HepG2 (cell line): ENCODE results near the gene SLC25A18.

ENCODE experiments used
- HOMEZ ChIP-seq: IDR thresholded peaks from 2 replicates; pipeline ENCODE4 v1.6.1; 2016; ENCODE audit warnings: low read depth
- SP1 ChIP-seq, 2 experiments: fragments of 450-650 bp in 1 of 2; sonication (generic) in 1 of 2; formaldehyde crosslinking in 1 of 2; IDR thresholded peaks; 2 replicates each; pipeline versions ENCODE4 v1.4.0 to v1.6.1; 2016 to 2020; ENCODE audit warnings: missing genetic modification reagents in 1 of 2
- TCF12 ChIP-seq, 2 experiments: fragments of 450-650 bp in 1 of 2; sonication (generic) in 1 of 2; formaldehyde crosslinking in 1 of 2; IDR thresholded peaks; 2 replicates each; pipeline versions ENCODE4 v1.6.1 to v1.8.0; 2017 to 2022; ENCODE audit warnings: antibody characterized with exemption in 1 of 2, mild to moderate bottlenecking in 1 of 2, missing genetic modification reagents in 1 of 2, moderate library complexity in 1 of 2
- ZBTB1 ChIP-seq: sonication (generic); formaldehyde crosslinking; IDR thresholded peaks from 2 replicates; pipeline ENCODE4 v1.4.0; 2020; ENCODE audit warnings: missing genetic modification reagents, borderline replicate concordance
- ZNF598 ChIP-seq: sonication (generic); formaldehyde crosslinking; IDR thresholded peaks from 2 replicates; pipeline ENCODE4 v1.5.1; 2020; ENCODE audit warnings: mild to moderate bottlenecking, missing genetic modification reagents, borderline replicate concordance
- ZNF607 ChIP-seq: sonication (generic); formaldehyde crosslinking; IDR thresholded peaks from 2 replicates; pipeline ENCODE4 v1.5.1; 2020; ENCODE audit warnings: missing genetic modification reagents, mild to moderate bottlenecking, borderline replicate concordance
- ZNF761 ChIP-seq: sonication (generic); formaldehyde crosslinking; conservative IDR thresholded peaks from 2 replicates; pipeline ENCODE4 v1.4.0; 2020; ENCODE audit warnings: mild to moderate bottlenecking, missing genetic modification reagents
- TF ChIP-seq, protein P1 (sequence below): sonication (generic); formaldehyde crosslinking; IDR thresholded peaks from 2 replicates; pipeline ENCODE4 v1.4.0; 2020; ENCODE audit warnings: missing genetic modification reagents
- TF ChIP-seq, protein P2 (sequence below): sonication (generic); formaldehyde crosslinking; IDR thresholded peaks from 2 replicates; pipeline ENCODE4 v1.4.0; 2020; ENCODE audit warnings: mild to moderate bottlenecking, missing genetic modification reagents
- TF ChIP-seq, protein P3 (sequence below): sonication (generic); formaldehyde crosslinking; IDR thresholded peaks from 2 replicates; pipeline ENCODE4 v1.4.0; 2020; ENCODE audit warnings: missing genetic modification reagents
- TF ChIP-seq, protein P4 (sequence below): sonication (generic); formaldehyde crosslinking; conservative IDR thresholded peaks from 2 replicates; pipeline ENCODE4 v1.4.0; 2020; ENCODE audit warnings: missing genetic modification reagents

GRCh38 chr22:17549655-17550054, 13.6 kb upstream of the SLC25A18 start:
- TF ChIP-seq SP1 (IDR thresholded peaks at IDR 0.05) (no peak), SP1 (CRISPR knock-in tag; IDR thresholded peaks at IDR 0.05) (no peak), TCF12 (IDR thresholded peaks at IDR 0.05) (no peak), TCF12 (CRISPR knock-in tag; IDR thresholded peaks at IDR 0.05) (no peak), HOMEZ (CRISPR knock-in tag) (no peak), ZNF761 (CRISPR knock-in tag) (no peak), ZNF607 (CRISPR knock-in tag) (no peak), ZBTB1 (CRISPR knock-in tag) (no peak), ZNF598 (CRISPR knock-in tag) (no peak)
- TF ChIP-seq, protein P1, sequence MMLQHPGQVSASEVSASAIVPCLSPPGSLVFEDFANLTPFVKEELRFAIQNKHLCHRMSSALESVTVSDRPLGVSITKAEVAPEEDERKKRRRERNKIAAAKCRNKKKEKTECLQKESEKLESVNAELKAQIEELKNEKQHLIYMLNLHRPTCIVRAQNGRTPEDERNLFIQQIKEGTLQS (CRISPR knock-in tag): no peak
- TF ChIP-seq, protein P2, sequence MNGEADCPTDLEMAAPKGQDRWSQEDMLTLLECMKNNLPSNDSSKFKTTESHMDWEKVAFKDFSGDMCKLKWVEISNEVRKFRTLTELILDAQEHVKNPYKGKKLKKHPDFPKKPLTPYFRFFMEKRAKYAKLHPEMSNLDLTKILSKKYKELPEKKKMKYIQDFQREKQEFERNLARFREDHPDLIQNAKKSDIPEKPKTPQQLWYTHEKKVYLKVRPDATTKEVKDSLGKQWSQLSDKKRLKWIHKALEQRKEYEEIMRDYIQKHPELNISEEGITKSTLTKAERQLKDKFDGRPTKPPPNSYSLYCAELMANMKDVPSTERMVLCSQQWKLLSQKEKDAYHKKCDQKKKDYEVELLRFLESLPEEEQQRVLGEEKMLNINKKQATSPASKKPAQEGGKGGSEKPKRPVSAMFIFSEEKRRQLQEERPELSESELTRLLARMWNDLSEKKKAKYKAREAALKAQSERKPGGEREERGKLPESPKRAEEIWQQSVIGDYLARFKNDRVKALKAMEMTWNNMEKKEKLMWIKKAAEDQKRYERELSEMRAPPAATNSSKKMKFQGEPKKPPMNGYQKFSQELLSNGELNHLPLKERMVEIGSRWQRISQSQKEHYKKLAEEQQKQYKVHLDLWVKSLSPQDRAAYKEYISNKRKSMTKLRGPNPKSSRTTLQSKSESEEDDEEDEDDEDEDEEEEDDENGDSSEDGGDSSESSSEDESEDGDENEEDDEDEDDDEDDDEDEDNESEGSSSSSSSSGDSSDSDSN (CRISPR knock-in tag): no peak
- TF ChIP-seq, protein P3, sequence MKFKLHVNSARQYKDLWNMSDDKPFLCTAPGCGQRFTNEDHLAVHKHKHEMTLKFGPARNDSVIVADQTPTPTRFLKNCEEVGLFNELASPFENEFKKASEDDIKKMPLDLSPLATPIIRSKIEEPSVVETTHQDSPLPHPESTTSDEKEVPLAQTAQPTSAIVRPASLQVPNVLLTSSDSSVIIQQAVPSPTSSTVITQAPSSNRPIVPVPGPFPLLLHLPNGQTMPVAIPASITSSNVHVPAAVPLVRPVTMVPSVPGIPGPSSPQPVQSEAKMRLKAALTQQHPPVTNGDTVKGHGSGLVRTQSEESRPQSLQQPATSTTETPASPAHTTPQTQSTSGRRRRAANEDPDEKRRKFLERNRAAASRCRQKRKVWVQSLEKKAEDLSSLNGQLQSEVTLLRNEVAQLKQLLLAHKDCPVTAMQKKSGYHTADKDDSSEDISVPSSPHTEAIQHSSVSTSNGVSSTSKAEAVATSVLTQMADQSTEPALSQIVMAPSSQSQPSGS (CRISPR knock-in tag): no peak
- TF ChIP-seq, protein P4, sequence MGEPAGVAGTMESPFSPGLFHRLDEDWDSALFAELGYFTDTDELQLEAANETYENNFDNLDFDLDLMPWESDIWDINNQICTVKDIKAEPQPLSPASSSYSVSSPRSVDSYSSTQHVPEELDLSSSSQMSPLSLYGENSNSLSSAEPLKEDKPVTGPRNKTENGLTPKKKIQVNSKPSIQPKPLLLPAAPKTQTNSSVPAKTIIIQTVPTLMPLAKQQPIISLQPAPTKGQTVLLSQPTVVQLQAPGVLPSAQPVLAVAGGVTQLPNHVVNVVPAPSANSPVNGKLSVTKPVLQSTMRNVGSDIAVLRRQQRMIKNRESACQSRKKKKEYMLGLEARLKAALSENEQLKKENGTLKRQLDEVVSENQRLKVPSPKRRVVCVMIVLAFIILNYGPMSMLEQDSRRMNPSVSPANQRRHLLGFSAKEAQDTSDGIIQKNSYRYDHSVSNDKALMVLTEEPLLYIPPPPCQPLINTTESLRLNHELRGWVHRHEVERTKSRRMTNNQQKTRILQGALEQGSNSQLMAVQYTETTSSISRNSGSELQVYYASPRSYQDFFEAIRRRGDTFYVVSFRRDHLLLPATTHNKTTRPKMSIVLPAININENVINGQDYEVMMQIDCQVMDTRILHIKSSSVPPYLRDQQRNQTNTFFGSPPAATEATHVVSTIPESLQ (CRISPR knock-in tag): no peak
